K562 (cell line): ENCODE data around the gene GAMT. TPM values are rescaled to one million over a fixed set of nuclear protein-coding genes. Genes with fewer than 3 reads are reported as not detected.

Experiments used
- ATAC-seq: fragments of 200-7000 bp; cut with Tn5 transposase; 3 replicates; pipeline ENCODE4 v1.9.1; 2020; ENCODE audit warnings: moderate library complexity
- BruUV-seq: library from RNA; stranded (reverse); fragments of 400-500 nt; replicated peaks from 2 replicates; lab custom pipeline; 2021; lab: Mats Ljungman, UMichigan
- CTCF ChIA-PET: fragments of 300-600 bp; formaldehyde crosslinking; extraction: SDS; loops from one replicate; lab custom pipeline; 2021; ENCODE audit warnings: low intra/inter-chr PET ratio; lab: Yijun Ruan, JAX
- POLR2A ChIA-PET: fragments of 300-600, 350-650 bp; sonication (Branson Sonifier 250); formaldehyde crosslinking; extraction: SDS; loops from one replicate; lab custom pipeline; 2021; ENCODE audit warnings: antibody characterized with exemption, inconsistent platforms; lab: Yijun Ruan, JAX
- DNase-seq, 4 experiments: peaks; one replicate each; pipeline versions ENCODE4 v3.0.0 to v3.0.0-alpha.2; 2011 to 2018; ENCODE audit warnings: low spot score in 3 of 4, mixed read lengths in 3 of 4; ENCODE audit errors: extremely low read depth in 1 of 4
- FAIRE-seq: peaks from 2 replicates; lab custom pipeline; 2011; peaks lifted over from hg19 to GRCh38; lab: Jason Lieb, UNC
- H2AFZ ChIP-seq: 2 replicates; pipeline ENCODE4 v1.6.0; 2011; ENCODE audit warnings: low read depth, low read length, control low read depth, inconsistent platforms
- H3K27ac ChIP-seq: fragments of 200-600 bp; 3 replicates; pipeline ENCODE4 v1.8.0; 2011; ENCODE audit warnings: low read depth, mild to moderate bottlenecking, control low read depth, inconsistent platforms, low read length, moderate library complexity, mixed read lengths; ENCODE audit errors: extremely low read depth
- H3K27me3 ChIP-seq, 2 experiments: fragments of 300-600 bp in 1 of 2; 2 replicates in 1 of 2; 3 replicates in 1 of 2; pipeline versions ENCODE4 v1.6.0 to v1.8.0; 2011; ENCODE audit warnings: inconsistent platforms in 2 of 2, low read length in 2 of 2, mild to moderate bottlenecking in 1 of 2, mixed read lengths in 1 of 2, moderate library complexity in 1 of 2; ENCODE audit not compliant: control insufficient read depth in 2 of 2, insufficient read depth in 2 of 2
- H3K36me3 ChIP-seq: fragments of 300-600 bp; 3 replicates; pipeline ENCODE4 v1.8.0; 2011; ENCODE audit warnings: mild to moderate bottlenecking, low read length, inconsistent platforms; ENCODE audit not compliant: control insufficient read depth, insufficient read depth
- H3K4me1 ChIP-seq, 2 experiments: fragments of 200-600 bp in 1 of 2; replicated peaks in 1 of 2; 2 replicates in 1 of 2; 3 replicates in 1 of 2; pipeline versions ENCODE4 v1.5.1 to v1.8.0; 2011; ENCODE audit warnings: inconsistent platforms in 2 of 2, low read length in 2 of 2, mild to moderate bottlenecking in 1 of 2, mixed read lengths in 1 of 2, moderate library complexity in 1 of 2; ENCODE audit not compliant: control insufficient read depth in 2 of 2, insufficient read depth in 2 of 2
- H3K4me2 ChIP-seq: 2 replicates; pipeline ENCODE4 v1.6.1; 2011; ENCODE audit warnings: low read length, control low read depth, inconsistent platforms, mixed read lengths; ENCODE audit not compliant: insufficient read depth
- H3K4me3 ChIP-seq: fragments of 200-600 bp; sonication (generic), shearing (Covaris generic); 2 replicates; pipeline ENCODE4 v1.5.1; 2016; ENCODE audit warnings: control low read depth, inconsistent platforms
- H3K79me2 ChIP-seq: fragments of 200-600 bp; 3 replicates; pipeline ENCODE4 v1.8.0; 2011; ENCODE audit warnings: low read length, inconsistent platforms; ENCODE audit not compliant: control insufficient read depth, insufficient read depth
- H3K9ac ChIP-seq, 2 experiments: 2 replicates each; pipeline versions ENCODE4 v1.6.0 to v1.6.1; 2011; ENCODE audit warnings: low read depth in 2 of 2, low read length in 2 of 2, control low read depth in 1 of 2, inconsistent platforms in 1 of 2, mild to moderate bottlenecking in 1 of 2, mixed read lengths in 1 of 2; ENCODE audit not compliant: insufficient read depth in 1 of 2
- H3K9me1 ChIP-seq: one replicate; pipeline ENCODE4 v1.6.0; 2011; ENCODE audit warnings: inconsistent platforms, mild to moderate bottlenecking, low read length, moderate library complexity; ENCODE audit not compliant: control insufficient read depth, insufficient read depth
- H3K9me3 ChIP-seq: replicated peaks from 2 replicates; pipeline ENCODE4 v1.5.1; 2011; ENCODE audit warnings: low read depth, low read length, inconsistent platforms; ENCODE audit not compliant: control insufficient read depth, insufficient read depth
- H4K20me1 ChIP-seq: replicated peaks from 2 replicates; pipeline ENCODE4 v1.6.1; 2011; ENCODE audit warnings: low read length, inconsistent platforms, mixed read lengths; ENCODE audit not compliant: control insufficient read depth, insufficient read depth
- GTF2F1 ChIP-seq: IDR thresholded peaks from 2 replicates; pipeline ENCODE4 v1.6.1; 2011; ENCODE audit warnings: low read depth, low read length, improper control_type of control experiment
- NR1H2 ChIP-seq: sonication (generic); formaldehyde crosslinking; IDR thresholded peaks from 2 replicates; pipeline ENCODE4 v1.4.0; 2020; ENCODE audit warnings: mild to moderate bottlenecking, missing genetic modification reagents
- POLR2G ChIP-seq: fragments of 200-400 bp; formaldehyde crosslinking; IDR thresholded peaks from 2 replicates; pipeline ENCODE4 v1.6.1; 2017; ENCODE audit warnings: low read depth, mild to moderate bottlenecking, antibody characterized with exemption, low read length, moderate library complexity
- RBFOX2 ChIP-seq: fragments of 200-400 bp; formaldehyde crosslinking; IDR thresholded peaks from 2 replicates; pipeline ENCODE4 v1.6.1; 2017; ENCODE audit warnings: low read depth, mild to moderate bottlenecking, low read length, moderate library complexity
- ZKSCAN1 ChIP-seq: fragments of 150-350 bp; IDR thresholded peaks from 2 replicates; pipeline ENCODE4 v1.6.1; 2016; ENCODE audit warnings: low read depth, low read length
- WGBS: fragments of 100-300 bp; shearing (Covaris generic); methylation state at CpG from one replicate; pipeline ENCODE4 v1.1.6; 2016; ENCODE audit warnings: low coverage, mixed read lengths; ENCODE audit not compliant: insufficient coverage; ENCODE audit errors: missing lambda C conversion rate; 5-methylcytosine and 5-hydroxymethylcytosine counted together
- in situ Hi-C: fragments of 300-500 bp; cut with MboI; formaldehyde crosslinking; loops from 4 replicates; pipeline ENCODE4 v1.15.0; 2018; ENCODE audit warnings: inconsistent platforms, mixed read lengths
- intact Hi-C: fragments of 100-400 bp; cut with micrococcal nuclease; formaldehyde crosslinking; loops from 2 replicates; pipeline ENCODE4 v1.14.2; 2022
- polyA plus RNA-seq, 8 experiments: library from polyadenylated mRNA; depleted of rRNA in 4 of 8; stranded (reverse) in 5 of 8; unstranded in 3 of 8; fragments of >200 nt; fragmentation: Nextera tagmentation in 2 of 8; fragmentation: Illumina TruSeq in 1 of 8; extraction: Ambion mirVana in 2 of 8; extraction: Trizol in 1 of 8; gene quantifications; 2 replicates each; pipeline versions ENCODE4 v1.2.1 to v1.2.3, GENCODE V29; 2011 to 2014; ENCODE audit warnings: inconsistent platforms in 1 of 8, missing spikeins in 1 of 8
- total RNA-seq, 7 experiments: library from RNA; depleted of rRNA in 6 of 7; stranded (reverse); fragments of >200 nt in 6 of 7; fragmentation: Illumina TruSeq in 2 of 7; extraction: Trizol in 2 of 7; gene quantifications; 2 replicates each; pipeline versions ENCODE4 v1.2.1 to v1.2.3, GENCODE V29; 2011 to 2021; ENCODE audit warnings: low replicate concordance in 1 of 7
- TF ChIP-seq, protein P1 (sequence below): fragments of 250-450 bp; sonication (Bioruptor Pico); IDR thresholded peaks from 2 replicates; pipeline ENCODE4 v1.5.1; 2021; ENCODE audit warnings: mild to moderate bottlenecking
- TF ChIP-seq, protein P2 (sequence below): sonication (generic); formaldehyde crosslinking; IDR thresholded peaks from 2 replicates; pipeline ENCODE4 v1.8.1; 2023; ENCODE audit warnings: mild to moderate bottlenecking, missing genetic modification reagents
- TF ChIP-seq, protein P3 (sequence below): fragments of 450-650 bp; IDR thresholded peaks from 2 replicates; pipeline ENCODE4 v1.6.1; 2016; ENCODE audit warnings: low read depth, mild to moderate bottlenecking, moderate library complexity

GAMT gene
- total and polyA plus RNA-seq, 9 of the 15 experiments (the other 6 are each of a cell fraction or from before 2014, with no cell fraction given) = 1.3 to 35.3 (median 27.2) TPM

DNA sequence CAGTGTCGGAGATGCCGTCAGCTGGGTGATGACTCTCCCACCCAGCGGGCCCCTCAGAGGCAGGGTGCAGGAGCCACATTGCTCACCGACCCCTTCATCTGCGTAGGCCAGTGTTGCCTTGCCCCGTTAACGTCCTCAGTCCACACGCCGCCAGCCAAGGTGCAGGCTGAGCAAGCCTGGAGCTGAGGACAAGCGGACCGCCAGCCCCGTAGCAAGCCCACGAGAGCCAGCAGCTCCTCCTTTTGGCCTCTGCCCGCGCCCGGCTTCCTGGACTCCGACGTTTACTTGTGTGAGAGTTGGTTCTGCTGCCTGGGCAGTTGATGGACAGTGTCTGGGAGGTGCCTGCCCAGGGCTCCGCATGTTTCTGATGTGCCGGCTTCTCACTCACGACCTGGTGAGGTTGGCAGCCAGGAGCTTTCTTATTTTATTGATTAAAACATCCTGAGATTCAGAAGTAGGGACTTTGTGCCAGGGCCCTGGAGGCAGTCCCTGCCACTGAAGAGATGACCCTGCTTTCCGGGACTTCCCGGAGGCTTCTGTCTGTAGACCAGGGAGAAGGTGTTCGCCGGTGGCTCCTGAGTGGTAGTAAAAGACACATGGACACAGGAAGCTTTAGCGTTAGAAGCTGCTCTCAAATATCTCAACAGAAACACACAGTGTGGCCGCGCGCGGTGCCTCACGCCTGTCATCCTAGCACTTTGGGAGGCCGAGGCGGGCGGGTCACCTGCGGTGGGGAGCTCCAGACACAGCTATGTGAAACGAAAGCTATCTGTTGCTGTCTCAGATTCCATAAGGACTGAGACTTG is 11.9 kb upstream of the GAMT start:
- DNase-seq = no peak
- POLR2A ChIA-PET = interaction anchor here (0.6 to 7.4 kb wide), 12 partner anchors 10 to 272 kb away, joined by 3 to 52 read pairs (median 4); partner anchors contain the start of gene CIRBP
- in situ Hi-C loops (no loop called here), intact Hi-C loops (no loop called here)
- Histone ChIP-seq H3K79me2 (peaks cover 99% of the 10 kb centered on the region), H3K9me3 (no peaks in the 10 kb centered on the region), H3K27me3 (no peaks in the 10 kb centered on the region), H3K9ac (peak overlapping the region in 1 of 2 experiments; percentile 49; a peak in 2 of 4 replicates), H3K4me3 (no peak overlapping the region), H3K27ac (peak overlapping the region; percentile 2; the same call in 1 of the 3 replicates), H2AFZ (no peak overlapping the region), H4K20me1 (peaks cover 83% of the 10 kb centered on the region), H3K36me3 (peaks cover 88% of the 10 kb centered on the region; the same call in 2 of the 3 replicates), H3K4me1 (peaks cover 42 to 90% of the 10 kb centered on the region in 2 experiments), H3K9me1 (peaks cover 35% of the 10 kb centered on the region), H3K4me2 (no peak overlapping the region)
- no TSS peak for BruUV-seq
- peak; percentile 52 for FAIRE-seq
- 79% methylated on average over 34 of the region's 36 CpGs for WGBS
- CTCF ChIA-PET = no interaction called here
- ATAC-seq = no peak
- TF ChIP-seq ZKSCAN1 = peak; percentile 95
- peak; percentile 59 for TF ChIP-seq RBFOX2
- TF ChIP-seq, protein P1, sequence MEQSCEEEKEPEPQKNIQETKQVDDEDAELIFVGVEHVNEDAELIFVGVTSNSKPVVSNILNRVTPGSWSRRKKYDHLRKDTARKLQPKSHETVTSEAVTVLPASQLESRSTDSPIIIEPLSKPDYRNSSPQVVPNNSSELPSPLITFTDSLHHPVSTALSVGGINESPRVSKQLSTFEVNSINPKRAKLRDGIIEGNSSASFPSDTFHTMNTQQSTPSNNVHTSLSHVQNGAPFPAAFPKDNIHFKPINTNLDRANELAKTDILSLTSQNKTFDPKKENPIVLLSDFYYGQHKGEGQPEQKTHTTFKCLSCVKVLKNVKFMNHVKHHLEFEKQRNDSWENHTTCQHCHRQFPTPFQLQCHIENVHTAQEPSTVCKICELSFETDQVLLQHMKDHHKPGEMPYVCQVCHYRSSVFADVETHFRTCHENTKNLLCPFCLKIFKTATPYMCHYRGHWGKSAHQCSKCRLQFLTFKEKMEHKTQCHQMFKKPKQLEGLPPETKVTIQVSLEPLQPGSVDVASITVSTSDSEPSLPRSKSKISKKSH (CRISPR knock-in tag) = no peak
- TF ChIP-seq NR1H2 (CRISPR knock-in tag) = no peak
- TF ChIP-seq, protein P2, sequence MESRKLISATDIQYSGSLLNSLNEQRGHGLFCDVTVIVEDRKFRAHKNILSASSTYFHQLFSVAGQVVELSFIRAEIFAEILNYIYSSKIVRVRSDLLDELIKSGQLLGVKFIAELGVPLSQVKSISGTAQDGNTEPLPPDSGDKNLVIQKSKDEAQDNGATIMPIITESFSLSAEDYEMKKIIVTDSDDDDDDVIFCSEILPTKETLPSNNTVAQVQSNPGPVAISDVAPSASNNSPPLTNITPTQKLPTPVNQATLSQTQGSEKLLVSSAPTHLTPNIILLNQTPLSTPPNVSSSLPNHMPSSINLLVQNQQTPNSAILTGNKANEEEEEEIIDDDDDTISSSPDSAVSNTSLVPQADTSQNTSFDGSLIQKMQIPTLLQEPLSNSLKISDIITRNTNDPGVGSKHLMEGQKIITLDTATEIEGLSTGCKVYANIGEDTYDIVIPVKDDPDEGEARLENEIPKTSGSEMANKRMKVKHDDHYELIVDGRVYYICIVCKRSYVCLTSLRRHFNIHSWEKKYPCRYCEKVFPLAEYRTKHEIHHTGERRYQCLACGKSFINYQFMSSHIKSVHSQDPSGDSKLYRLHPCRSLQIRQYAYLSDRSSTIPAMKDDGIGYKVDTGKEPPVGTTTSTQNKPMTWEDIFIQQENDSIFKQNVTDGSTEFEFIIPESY (CRISPR knock-in tag) = peak; percentile 58; the same call in 1 of the 2 replicates
- peak; percentile 50 for TF ChIP-seq POLR2G
- TF ChIP-seq GTF2F1 = no peak
- TF ChIP-seq, protein P3, sequence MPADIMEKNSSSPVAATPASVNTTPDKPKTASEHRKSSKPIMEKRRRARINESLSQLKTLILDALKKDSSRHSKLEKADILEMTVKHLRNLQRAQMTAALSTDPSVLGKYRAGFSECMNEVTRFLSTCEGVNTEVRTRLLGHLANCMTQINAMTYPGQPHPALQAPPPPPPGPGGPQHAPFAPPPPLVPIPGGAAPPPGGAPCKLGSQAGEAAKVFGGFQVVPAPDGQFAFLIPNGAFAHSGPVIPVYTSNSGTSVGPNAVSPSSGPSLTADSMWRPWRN = no peak
